NCI-H2029 (cell line): ENCODE results near the gene FBL.
A peak's percentile ranks its signal among the peaks of the same experiment; 100 is the strongest.
"Not testable (repeated sequence)": the region's sequence is repeated elsewhere in the genome, so short reads cannot be mapped to it uniquely, and the experiment has no call there.

Experiments
- DNase-seq: peaks from one replicate; lab custom pipeline; 2025; lab: John Stamatoyannopoulos, UW

FBL gene

GRCh38 chr19:39824143-39825092 lies 21.8 kb downstream of the FBL start:
- DNase-seq = peak; percentile 96

- DNase-seq = no peak
Observed at GRCh38 chr19:39823686-39824085, 22.5 kb downstream of the FBL start.

DNA sequence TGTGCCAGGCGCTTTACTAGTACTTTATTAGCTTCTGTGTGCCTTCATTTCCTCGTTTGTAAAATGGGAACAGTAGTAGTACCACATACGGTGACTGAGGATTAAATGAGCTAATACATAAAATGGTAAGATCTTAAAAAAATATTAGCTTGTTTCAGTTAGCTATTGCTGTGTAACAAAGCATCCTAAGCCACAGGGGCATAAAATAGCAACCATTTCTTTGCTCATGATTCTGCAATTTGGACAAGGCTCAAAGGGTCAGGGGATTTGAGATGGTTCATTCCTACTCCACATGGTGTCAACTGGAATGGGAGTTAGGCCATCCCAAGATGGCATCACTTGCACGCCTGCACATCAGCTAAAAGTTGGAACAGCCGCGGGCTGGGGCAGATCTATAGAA lies 25.5 kb downstream of the FBL start:
- DNase-seq = no peak

GRCh38 chr19:39819786-39820185 lies 26.4 kb downstream of the FBL start:
- DNase-seq = no peak

DNA sequence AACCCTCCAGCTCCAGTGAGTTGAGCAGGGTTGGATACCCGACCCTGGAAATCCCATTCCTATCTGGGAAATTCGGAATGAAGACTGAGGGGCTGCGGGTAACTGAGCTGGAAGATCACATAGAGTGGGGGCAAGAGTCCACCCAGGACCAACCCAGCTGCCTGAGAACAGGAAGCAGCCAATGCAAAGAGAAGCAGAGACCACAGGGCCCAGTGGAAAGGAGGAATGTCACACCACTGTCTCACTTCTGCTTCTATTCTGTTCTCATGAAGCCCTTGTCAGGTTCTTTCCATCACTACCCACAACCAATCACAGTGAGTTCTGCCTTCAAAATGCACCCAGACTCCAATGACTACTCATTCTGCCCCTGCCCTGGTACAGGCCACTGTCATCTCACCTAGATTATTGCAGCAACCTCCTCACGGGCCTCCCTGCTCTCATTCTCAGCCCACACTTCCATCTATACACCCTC lies 27.5 kb downstream of the FBL start:
- no peak for DNase-seq

GRCh38 chr19:39817888-39818561 lies 28.2 kb downstream of the FBL start:
- no peak for DNase-seq

- DNase-seq = no peak
Observed at GRCh38 chr19:39816287-39817048, 29.7 kb downstream of the FBL start.

- no peak for DNase-seq
Observed at GRCh38 chr19:39814595-39814994, 31.6 kb downstream of the FBL start.

DNA sequence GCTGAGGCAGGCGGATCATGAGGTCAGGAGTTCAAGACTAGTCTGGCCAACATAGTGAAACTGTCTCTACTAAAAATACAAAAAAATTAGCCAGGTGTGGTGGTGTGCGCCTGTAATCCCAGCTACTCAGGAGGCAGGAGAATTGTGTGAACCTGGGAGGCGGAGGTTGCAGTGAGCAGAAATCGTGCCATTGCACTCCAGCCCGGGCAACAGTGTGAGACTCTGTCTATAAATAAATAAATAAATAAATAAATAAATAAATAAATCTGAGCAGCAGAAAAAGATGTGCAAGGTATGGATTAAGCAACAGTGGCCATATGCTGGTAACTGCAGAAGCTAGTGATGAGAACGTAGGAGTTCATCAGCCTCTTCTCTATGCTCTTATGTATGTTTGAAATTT lies 32.1 kb downstream of the FBL start:
- DNase-seq = not testable (repeated sequence)

GRCh38 chr19:39813264-39813993 lies 32.8 kb downstream of the FBL start:
- peak; percentile 32 for DNase-seq

GRCh38 chr19:39811064-39811463 lies 35.1 kb downstream of the FBL start:
- no peak for DNase-seq

DNA sequence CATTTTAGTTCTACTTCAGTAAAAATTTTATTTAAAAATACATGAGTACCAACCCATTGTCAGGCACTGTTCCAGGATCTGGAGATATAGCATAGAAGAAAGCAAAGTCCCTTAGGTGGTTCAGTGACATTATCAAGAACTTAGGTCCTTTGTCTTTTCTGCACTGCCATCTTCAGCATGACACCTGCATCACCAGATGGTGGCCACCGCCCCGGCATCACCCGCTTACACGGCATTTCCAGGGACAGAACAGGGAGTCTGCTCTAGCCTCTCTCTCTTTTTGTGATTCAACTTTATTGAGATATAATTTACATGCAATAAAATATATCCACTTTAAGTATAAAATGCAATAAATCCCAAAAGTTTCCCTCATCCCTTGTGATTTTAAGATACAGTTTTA lies 35.8 kb downstream of the FBL start:
- no peak for DNase-seq

DNA sequence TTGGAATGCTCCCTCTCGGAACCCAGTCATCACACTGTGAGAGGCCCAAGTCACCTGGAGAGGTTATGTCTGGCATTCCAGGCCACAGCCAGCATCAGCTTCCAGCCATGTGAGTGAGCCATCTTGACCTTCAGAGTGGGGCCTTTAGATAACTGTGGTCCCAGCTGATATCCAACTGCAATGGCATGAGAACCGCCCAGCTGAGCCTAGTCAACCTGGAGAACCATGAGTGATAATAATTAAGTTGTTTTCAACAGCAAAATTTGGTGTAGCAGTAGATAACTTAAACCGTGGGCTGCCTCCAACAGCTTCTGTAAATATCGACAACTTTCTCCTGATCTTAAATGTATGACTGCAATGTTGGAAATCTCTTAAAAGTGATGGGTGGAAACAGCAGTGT lies 36.8 kb downstream of the FBL start:
- DNase-seq = no peak

GRCh38 chr19:39808688-39809087 lies 37.5 kb downstream of the FBL start:
- not testable (repeated sequence) for DNase-seq

- no peak for DNase-seq
Observed at GRCh38 chr19:39807846-39808364, 38.3 kb downstream of the FBL start.

GRCh38 chr19:39805104-39805503 lies 41.1 kb downstream of the FBL start:
- DNase-seq = peak; percentile 19

DNA sequence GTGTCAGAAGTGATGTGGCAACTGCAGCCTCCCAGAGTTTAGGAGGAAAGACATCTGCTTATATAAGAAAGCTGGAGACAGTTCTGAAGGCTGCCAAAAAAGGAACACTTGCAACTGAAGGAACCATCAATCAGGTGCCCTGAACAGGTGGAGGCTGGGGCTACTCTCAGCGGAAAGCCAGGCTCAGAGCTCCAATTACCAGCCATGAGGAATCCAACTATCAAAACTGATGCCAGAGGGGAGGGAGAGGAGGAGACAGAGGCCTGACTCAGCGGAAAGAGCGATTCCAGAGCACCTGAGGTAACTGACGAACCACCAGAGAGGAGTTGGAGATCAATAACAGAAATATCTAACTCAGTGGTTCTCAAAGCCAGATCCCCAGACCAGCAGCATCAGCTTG lies 43.2 kb downstream of the FBL start:
- no peak for DNase-seq

- DNase-seq = no peak
Observed at GRCh38 chr19:39797083-39797482, 49.1 kb downstream of the FBL start.

DNA sequence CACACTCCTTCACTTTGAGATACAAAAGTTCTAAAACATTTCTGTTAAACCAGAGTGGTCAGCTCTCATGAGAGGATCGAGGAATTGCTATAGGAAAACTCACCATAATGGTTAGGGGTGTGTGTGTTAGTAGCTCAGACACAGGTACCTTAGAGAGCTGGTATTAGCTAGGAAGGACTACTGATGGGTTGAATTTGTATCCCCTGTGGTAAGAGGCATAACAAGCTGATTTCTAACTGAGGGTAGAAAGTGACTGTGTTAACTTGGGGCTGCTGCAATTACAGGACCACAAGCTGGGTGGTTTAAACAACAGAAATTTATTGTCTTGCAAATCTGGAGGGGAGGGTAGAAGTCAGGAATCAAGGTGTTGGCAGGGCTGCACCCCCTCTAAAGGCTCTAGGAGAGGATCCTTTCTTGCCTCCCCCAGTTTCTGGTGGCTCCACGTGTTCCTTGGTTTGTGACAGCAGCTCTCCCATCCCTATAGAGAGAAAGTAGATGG lies 50.1 kb downstream of the FBL start:
- DNase-seq = no peak

DNA sequence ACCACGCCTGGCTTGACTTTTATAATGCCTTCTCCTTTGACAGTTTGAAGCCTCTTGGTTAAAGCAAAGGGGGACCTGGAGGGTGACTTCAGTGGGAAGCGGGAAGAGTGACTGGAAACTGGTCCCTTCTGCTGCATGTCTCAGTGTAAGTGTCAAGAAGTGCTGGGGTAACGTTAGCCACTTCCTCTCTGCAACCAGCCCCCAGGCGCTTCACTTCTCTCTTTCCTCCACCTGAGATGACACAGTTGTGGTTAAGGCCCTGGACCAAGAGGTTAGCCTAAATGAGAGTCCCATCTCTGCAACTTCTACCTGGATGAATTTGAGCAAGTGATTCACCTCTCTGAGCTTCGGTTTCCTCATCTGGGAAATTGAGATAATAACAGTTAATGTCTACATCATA lies 51.2 kb downstream of the FBL start:
- DNase-seq = no peak

DNA sequence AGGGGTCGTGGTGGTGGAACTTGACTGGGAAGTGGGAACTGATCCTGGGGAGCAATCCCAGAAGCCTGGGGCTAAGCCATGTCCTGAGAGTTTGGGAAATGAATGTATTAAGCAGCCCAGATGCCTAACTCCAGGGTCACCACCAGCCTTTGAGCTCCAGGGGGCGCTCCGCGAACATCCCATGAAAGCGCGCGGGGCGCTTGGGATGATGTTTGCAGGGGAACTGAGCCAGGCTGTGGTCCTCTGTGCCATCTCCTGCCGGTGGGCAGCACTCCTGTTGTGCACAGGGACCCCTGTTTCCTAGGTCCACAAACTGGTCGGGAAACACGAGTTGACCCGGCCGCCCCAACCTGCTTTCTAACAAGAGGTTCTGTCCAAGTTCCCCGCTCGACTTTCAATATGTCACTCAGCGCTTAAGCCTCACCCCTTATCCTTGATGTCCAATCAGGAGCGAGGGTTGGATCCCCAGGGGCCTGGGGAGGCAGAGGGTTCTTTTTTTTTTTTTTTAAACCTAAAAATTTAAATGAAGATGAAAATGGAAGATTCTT lies 53.1 kb downstream of the FBL start:
- peak; percentile 67 for DNase-seq
